Adipocyte (in vitro differentiated cells): ENCODE data around the gene ITGAX.

Source experiments
- DNase-seq: peaks from one replicate; pipeline ENCODE4 v3.0.0-alpha.2; 2015; ENCODE audit warnings: low read depth
- H3K27me3 ChIP-seq: replicated peaks from 2 replicates; pipeline ENCODE4 v1.7.0; 2013; ENCODE audit warnings: mild to moderate bottlenecking, low read length, moderate library complexity; ENCODE audit not compliant: control insufficient read depth, insufficient read depth
- H3K36me3 ChIP-seq: 2 replicates; pipeline ENCODE4 v1.7.0; 2013; ENCODE audit warnings: low read length, mild to moderate bottlenecking, moderate library complexity; ENCODE audit not compliant: control insufficient read depth, insufficient read depth, severe bottlenecking
- H3K4me1 ChIP-seq: 2 replicates; pipeline ENCODE4 v1.7.0; 2013; ENCODE audit warnings: mild to moderate bottlenecking, low read length, moderate library complexity; ENCODE audit not compliant: control insufficient read depth, insufficient read depth
- H3K4me3 ChIP-seq: 2 replicates; pipeline ENCODE4 v1.7.0; 2013; ENCODE audit warnings: mild to moderate bottlenecking, low read length, moderate library complexity
- H3K9ac ChIP-seq: 2 replicates; pipeline ENCODE4 v1.7.0; 2013; ENCODE audit warnings: mild to moderate bottlenecking, low read length, moderate library complexity
- H3K9me3 ChIP-seq: 2 replicates; pipeline ENCODE4 v1.7.0; 2013; ENCODE audit warnings: mild to moderate bottlenecking, low read length, moderate library complexity; ENCODE audit not compliant: control insufficient read depth

ITGAX gene

DNA sequence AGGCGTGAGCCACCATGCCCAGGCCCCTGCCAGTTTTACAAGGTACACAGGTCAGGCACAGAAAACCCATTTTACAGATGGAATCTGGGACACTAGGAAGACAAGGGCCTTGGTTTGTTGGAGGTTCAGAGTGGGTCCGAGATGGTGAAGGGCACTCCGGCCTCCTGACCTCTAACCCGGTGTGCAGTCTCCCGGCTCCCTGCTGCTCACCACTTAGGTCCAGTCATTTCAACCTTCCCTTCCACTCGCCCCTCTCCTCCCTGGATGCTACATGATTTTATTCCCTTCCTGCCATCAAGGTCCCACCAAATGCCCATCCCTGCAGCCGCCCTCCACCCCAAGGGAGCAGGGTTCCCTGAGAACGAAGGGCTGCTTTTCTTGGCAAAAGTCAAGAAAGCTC is 8.7 kb downstream of the ITGAX start:
- Histone ChIP-seq H3K9me3 (no peaks in the 10 kb centered on the region), H3K9ac (no peak overlapping the region), H3K27me3 (peaks cover 20% of the 10 kb centered on the region), H3K36me3 (no peaks in the 10 kb centered on the region), H3K4me3 (no peak overlapping the region), H3K4me1 (no peaks in the 10 kb centered on the region)
- DNase-seq, result no peak

DNA sequence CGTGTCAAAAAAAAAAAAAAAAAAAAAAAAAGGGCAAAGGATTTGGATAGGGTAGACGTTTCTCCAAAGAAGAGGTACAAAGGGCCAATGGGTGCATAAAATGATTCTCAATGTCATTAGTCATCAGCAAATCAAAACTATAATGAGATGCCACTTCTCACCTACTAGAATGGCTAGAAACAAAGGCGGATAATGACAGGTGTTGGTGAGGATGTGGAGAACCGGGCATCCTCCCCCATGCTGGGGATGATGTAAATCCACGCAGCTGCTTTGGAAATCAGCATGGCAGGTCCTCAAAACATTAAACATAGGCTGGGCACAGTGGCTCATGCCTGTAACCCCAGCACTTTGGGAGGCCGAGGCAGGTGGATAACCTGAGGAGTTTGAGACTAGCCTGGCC is 9.4 kb downstream of the ITGAX start:
- Histone ChIP-seq H3K9me3 (no peaks in the 10 kb centered on the region), H3K9ac (no peak overlapping the region), H3K4me1 (no peaks in the 10 kb centered on the region), H3K4me3 (no peak overlapping the region), H3K36me3 (no peaks in the 10 kb centered on the region), H3K27me3 (peaks cover 20% of the 10 kb centered on the region)
- DNase-seq, result no peak

DNA sequence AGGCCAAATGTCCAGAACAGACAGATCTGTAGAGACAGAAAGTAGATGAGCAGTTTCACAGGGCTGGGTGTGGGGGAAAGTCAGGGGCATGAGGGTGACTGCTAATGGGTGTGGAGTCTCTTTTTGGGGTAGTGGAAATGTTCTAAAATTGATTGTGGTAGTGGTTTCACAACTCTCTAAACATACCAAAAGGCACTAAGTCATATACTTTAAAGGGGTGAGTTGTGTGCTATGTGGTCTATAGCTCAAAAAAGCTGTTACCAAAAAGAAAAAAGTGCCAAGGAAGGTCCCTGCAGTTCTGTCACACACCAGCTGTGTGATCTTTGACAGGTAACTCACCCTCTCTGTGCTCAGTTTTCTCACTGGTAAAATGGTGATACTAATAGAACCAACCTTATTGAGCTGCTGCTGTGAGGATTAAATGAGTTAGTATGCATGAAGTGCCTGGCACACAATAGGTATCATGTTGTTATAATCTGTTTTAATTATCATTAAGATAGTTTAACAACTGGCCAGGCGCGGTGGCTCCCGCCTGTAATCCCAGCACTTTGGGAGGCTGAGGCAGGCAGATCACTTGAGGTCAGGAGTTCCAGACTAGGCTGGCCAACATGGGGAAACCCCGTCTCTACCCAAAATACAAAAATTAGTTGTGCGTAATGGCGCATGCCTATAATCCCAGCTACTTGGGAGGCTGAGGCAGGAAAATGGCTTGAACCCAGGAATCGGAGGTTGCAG is 10.3 kb downstream of the ITGAX start:
- Histone ChIP-seq H3K36me3 (no peaks in the 10 kb centered on the region), H3K4me1 (no peaks in the 10 kb centered on the region), H3K9ac (no peak overlapping the region), H3K4me3 (no peak overlapping the region), H3K9me3 (no peaks in the 10 kb centered on the region), H3K27me3 (peaks cover 22% of the 10 kb centered on the region)
- no peak for DNase-seq

DNA sequence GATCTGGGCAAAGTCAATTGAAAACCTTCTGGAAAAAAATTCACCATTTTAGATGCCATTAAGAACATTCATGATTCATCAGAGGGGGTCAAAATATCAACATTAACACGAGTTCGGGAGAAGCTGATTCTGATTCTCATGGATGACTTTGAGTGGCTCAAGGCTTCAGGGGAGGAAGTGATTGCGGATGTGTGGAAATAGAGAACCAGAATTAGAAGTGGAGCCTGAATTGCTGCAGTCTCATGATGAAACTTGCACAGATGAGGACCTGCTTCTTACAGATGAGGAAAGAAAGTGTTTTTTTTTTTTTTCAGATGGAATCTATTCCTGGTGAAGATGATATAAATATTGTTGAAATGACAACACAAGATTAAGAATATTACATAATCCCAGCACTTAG is 12.9 kb downstream of the ITGAX start:
- Histone ChIP-seq H3K9me3 (no peaks in the 10 kb centered on the region), H3K27me3 (peaks cover 25% of the 10 kb centered on the region), H3K4me3 (no peak overlapping the region), H3K4me1 (no peaks in the 10 kb centered on the region), H3K36me3 (no peaks in the 10 kb centered on the region), H3K9ac (no peak overlapping the region)
- no peak for DNase-seq

DNA sequence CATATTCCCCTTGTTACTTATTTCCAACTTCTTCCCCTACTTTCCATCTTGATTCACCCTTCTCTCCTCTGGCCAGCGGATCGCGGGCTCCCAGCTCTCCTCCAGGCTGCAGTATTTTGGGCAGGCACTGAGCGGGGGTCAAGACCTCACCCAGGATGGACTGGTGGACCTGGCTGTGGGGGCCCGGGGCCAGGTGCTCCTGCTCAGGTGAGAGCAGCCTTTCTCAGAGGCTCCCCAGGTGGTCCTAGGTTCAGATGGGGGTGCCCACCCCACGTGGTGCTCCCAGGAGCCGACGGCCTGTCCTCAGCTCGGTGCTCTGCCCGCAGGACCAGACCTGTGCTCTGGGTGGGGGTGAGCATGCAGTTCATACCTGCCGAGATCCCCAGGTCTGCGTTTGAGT is 16.0 kb downstream of the ITGAX start:
- no peak overlapping the region for H3K9ac ChIP-seq
- H3K4me1 ChIP-seq, result no peaks in the 10 kb centered on the region
- no peak overlapping the region for H3K4me3 ChIP-seq
- DNase-seq, result no peak
- H3K27me3 ChIP-seq, result peaks cover 32% of the 10 kb centered on the region
- no peaks in the 10 kb centered on the region for H3K36me3 ChIP-seq
- H3K9me3 ChIP-seq, result peaks cover 6% of the 10 kb centered on the region

DNA sequence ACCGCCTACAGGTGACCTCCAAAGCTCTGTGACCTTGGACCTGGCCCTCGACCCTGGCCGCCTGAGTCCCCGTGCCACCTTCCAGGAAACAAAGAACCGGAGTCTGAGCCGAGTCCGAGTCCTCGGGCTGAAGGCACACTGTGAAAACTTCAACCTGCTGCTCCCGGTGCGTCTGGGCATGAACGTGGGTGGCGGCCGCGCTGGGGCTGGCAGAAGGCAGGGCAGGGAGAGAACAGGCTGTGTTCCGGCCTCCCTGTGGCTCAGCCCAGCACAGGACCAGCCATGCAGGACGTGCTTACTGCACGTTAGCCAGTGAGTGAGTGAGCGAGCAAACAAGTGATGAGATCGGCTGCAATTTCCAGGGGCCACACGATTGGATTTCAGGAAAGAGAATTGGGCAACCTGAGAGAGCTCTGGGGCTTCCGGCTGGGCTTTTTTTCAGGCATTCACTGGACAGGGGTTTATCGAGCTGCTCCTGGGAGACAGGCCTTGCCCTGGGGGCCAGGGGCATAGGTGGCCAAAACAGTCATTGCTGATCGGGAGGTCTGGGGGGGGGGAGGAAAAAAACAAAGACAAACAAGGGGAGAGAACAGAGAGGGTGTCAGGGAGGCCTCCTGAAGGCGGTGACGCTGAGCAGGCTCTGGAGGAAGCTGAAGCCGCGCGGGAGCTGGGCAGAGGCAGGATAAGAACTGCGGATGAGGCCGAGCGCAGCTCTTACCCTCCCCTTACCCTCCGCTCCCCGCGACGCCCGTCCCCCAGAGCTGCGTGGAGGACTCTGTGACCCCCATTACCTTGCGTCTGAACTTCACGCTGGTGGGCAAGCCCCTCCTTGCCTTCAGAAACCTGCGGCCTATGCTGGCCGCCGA is 16.9 kb downstream of the ITGAX start:
- Histone ChIP-seq H3K9me3 (peaks cover 6% of the 10 kb centered on the region), H3K27me3 (peaks cover 28% of the 10 kb centered on the region), H3K36me3 (no peaks in the 10 kb centered on the region), H3K4me1 (no peaks in the 10 kb centered on the region), H3K4me3 (no peak overlapping the region), H3K9ac (no peak overlapping the region)
- DNase-seq, result peak; percentile 2

- Histone ChIP-seq H3K27me3 (peaks cover 34% of the 10 kb centered on the region), H3K9me3 (peaks cover 6% of the 10 kb centered on the region), H3K36me3 (no peaks in the 10 kb centered on the region), H3K4me3 (no peak overlapping the region), H3K9ac (no peak overlapping the region), H3K4me1 (no peaks in the 10 kb centered on the region)
- DNase-seq, result no peak
Measured at GRCh38 chr16:31373235-31373634, 18.3 kb downstream of the ITGAX start.

GRCh38 chr16:31375231-31375630 is 20.3 kb downstream of the ITGAX start:
- Histone ChIP-seq H3K9ac (no peak overlapping the region), H3K36me3 (no peaks in the 10 kb centered on the region), H3K4me1 (no peaks in the 10 kb centered on the region), H3K4me3 (no peak overlapping the region), H3K27me3 (peaks cover 32% of the 10 kb centered on the region), H3K9me3 (peaks cover 6% of the 10 kb centered on the region)
- no peak for DNase-seq

DNA sequence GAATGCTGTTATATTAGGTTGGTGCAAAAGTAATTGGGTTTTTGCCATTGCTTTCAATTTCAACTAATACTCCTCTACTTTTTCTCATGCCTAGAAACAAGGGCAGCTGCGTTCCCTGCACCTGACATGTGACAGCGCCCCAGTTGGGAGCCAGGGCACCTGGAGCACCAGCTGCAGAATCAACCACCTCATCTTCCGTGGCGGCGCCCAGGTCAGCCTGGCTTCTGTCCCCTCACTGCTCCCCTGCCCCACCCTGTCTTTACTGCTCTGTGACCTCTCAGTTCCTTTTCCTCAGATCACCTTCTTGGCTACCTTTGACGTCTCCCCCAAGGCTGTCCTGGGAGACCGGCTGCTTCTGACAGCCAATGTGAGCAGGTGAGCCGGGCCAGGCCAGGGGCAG is 21.7 kb downstream of the ITGAX start:
- no peak for DNase-seq
- Histone ChIP-seq H3K4me3 (no peak overlapping the region), H3K36me3 (no peaks in the 10 kb centered on the region), H3K9me3 (peaks cover 6% of the 10 kb centered on the region), H3K9ac (no peak overlapping the region), H3K27me3 (peaks cover 25% of the 10 kb centered on the region), H3K4me1 (no peaks in the 10 kb centered on the region)

DNA sequence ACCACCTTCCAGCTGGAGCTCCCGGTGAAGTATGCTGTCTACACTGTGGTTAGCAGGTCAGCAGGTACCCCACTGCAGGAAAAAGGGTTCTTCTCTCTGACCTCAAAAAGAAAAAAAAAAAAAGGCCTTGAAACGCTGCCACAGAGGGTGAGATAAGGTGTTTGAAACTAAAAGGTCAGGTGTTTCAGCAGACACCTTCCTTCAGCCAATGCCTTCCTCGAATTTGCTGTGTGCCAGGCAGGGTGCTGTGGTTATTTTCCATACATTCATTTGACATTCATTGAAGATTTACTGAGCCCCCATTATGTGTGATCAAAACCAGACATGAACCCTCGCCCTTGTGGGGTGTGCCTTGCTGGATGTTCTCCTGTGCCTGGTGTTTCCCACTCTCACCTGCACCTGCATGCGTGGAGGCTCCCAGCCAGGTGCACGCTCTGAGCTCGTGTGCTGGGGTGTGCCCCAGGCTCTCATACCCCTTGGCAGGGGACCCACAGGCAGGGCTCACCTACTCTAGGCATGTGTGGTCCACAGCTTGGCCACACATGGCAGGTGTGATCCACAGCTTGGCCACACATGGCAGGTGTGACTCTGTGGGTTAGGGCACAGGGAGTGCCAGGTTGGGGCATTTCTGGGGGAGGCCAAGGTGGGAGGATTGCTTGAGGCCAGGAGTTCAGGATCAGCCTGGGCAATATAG is 22.4 kb downstream of the ITGAX start:
- H3K36me3 ChIP-seq, result no peaks in the 10 kb centered on the region
- no peak for DNase-seq
- H3K4me1 ChIP-seq, result no peaks in the 10 kb centered on the region
- H3K4me3 ChIP-seq, result no peak overlapping the region
- no peak overlapping the region for H3K9ac ChIP-seq
- H3K27me3 ChIP-seq, result peaks cover 18% of the 10 kb centered on the region
- peaks cover 6% of the 10 kb centered on the region for H3K9me3 ChIP-seq

GRCh38 chr16:31380201-31380600 is 25.2 kb downstream of the ITGAX start:
- Histone ChIP-seq H3K9me3 (peaks cover 5% of the 10 kb centered on the region), H3K27me3 (peaks cover 15% of the 10 kb centered on the region), H3K4me1 (peaks cover 2% of the 10 kb centered on the region), H3K36me3 (no peaks in the 10 kb centered on the region), H3K9ac (no peak overlapping the region), H3K4me3 (no peak overlapping the region)
- no peak for DNase-seq
